OCI-LY1 (cell line): ENCODE results near the gene BBS4.
"Not testable (repeated sequence)": the region's sequence is repeated elsewhere in the genome, so short reads cannot be mapped to it uniquely, and the experiment has no call there.

ENCODE experiments used
- CTCF ChIP-seq: fragments of 200-600 bp; sonication (generic), shearing (Covaris generic); IDR thresholded peaks from 2 replicates; pipeline ENCODE4 v1.5.1; 2017; ENCODE audit warnings: mild to moderate bottlenecking, antibody characterized with exemption, low read length, moderate library complexity, mixed read lengths
- EZH2 ChIP-seq: fragments of 200-600 bp; sonication (generic), shearing (Covaris generic); IDR thresholded peaks from 2 replicates; pipeline ENCODE4 v1.8.0; 2017; ENCODE audit warnings: borderline replicate concordance, mixed run types, mild to moderate bottlenecking, antibody characterized with exemption, low read length, moderate library complexity, mixed read lengths

- TF ChIP-seq CTCF, EZH2: not testable (repeated sequence)
Observed at GRCh38 chr15:72648631-72649253, 37.3 kb upstream of the BBS4 start.
